Upper lobe of right lung (tissue), 1 donor: Measurements from ENCODE around the gene TRIM8. TPM values are rescaled to one million over a fixed set of nuclear protein-coding genes. Genes with fewer than 3 reads are reported as not detected.

Experiments
- ATAC-seq: fragments of 200-7000 bp; cut with Tn5 transposase; one replicate; pipeline ENCODE4 v1.9.1; 2020; ENCODE audit warnings: mild to moderate bottlenecking, moderate library complexity
- DNase-seq: peaks from one replicate; pipeline ENCODE4 v3.0.0-alpha.2; 2020
- H3K27ac ChIP-seq: fragments of 200-600 bp; one replicate; pipeline ENCODE4 v1.8.0; 2022
- H3K27me3 ChIP-seq: fragments of 200-600 bp; one replicate; pipeline ENCODE4 v1.8.0; 2022; ENCODE audit warnings: mild to moderate bottlenecking
- H3K36me3 ChIP-seq: fragments of 200-600 bp; one replicate; pipeline ENCODE4 v1.8.0; 2022
- H3K4me1 ChIP-seq: fragments of 200-600 bp; one replicate; pipeline ENCODE4 v1.8.0; 2022
- H3K4me3 ChIP-seq: fragments of 200-600 bp; one replicate; pipeline ENCODE4 v1.8.0; 2022; ENCODE audit warnings: mild to moderate bottlenecking
- H3K9me3 ChIP-seq: fragments of 200-600 bp; one replicate; pipeline ENCODE4 v1.8.0; 2022
- intact Hi-C: fragments of 100-400 bp; cut with DNase I; formaldehyde crosslinking; loops from one replicate; pipeline ENCODE4 v1.11.0; 2022
- total RNA-seq: library from RNA; stranded (reverse); fragmentation: NEBNext Ultra II Directional; extraction: Animal tissue kit (Norgen Biotek cat#: 25700); gene quantifications from one replicate; pipeline ENCODE4 v1.2.1, GENCODE V29; 2021
- TF ChIP-seq, protein P1 (sequence below): fragments of 200-600 bp; IDR thresholded peaks from one replicate; pipeline ENCODE4 v1.8.0; 2022; ENCODE audit warnings: antibody characterized with exemption
- donor health status: DM: no; HTN: yes; CAD: no; lungs with severe emphysema.

The TRIM8 gene
- total RNA-seq, 1 donor from 2014 or later = 146 TPM

DNA sequence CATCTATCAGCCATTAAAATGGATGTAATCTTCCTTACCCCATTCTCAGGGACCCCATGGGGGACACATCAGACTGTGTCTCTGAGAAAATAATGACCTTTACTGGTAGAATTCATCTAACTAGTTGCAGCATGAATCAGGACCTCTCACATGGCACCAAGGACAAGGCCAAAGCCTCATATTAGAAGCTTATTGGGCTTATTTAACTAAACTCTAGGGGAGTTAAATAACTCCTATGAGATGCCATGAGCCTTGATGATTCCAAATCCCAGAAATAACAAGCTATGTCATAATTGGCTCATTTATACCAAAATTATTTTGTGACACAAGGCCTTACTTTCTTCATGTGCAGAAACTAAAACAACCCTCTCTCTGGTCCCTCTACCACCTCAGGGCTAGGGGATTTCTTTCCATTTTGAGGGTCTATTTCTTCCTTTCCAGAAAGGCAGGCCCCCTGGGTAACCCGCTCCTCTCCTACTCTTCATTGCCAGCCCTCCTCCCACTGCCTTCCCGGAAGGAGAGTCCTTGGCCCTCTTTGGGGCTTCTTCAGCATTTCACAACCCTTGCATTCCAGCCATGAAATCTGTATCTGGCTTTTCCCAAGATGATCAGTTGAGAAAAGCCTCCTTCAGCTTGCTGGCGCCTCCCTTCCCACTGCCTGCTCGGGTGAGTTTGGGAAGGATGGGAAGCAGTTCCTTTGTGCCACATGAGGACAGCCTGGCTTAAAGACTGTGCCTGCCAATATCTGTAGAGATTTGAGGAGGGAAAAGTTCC is 41.8 kb upstream of the TRIM8 start:
- no peak for ATAC-seq

DNA sequence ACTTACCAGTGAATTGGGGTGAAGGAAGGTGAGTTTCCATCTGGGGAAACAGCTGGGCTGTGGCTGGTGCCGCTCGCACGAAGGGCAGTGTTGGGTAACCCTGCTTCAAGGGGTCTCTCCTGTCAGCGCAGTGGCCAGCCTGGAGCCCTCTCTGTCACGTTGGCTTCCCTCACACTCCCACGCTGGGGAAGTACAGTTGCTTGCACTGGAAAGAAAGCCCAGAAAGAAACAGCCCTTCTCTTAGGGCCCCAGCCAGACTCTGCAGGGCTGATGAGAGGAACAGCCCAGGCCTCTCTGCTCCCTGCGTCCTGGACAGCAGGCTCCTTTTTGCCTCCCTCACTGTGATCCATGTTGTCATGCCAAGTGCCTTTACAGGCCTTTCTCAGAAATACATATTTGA is 40.3 kb upstream of the TRIM8 start:
- Histone ChIP-seq H3K36me3 (peaks cover 5% of the 10 kb centered on the region), H3K27me3 (no peaks in the 10 kb centered on the region), H3K27ac (peak overlapping the region; percentile 56), H3K4me3 (no peak overlapping the region), H3K4me1 (peaks cover 48% of the 10 kb centered on the region), H3K9me3 (no peaks in the 10 kb centered on the region)
- TF ChIP-seq, protein P1, sequence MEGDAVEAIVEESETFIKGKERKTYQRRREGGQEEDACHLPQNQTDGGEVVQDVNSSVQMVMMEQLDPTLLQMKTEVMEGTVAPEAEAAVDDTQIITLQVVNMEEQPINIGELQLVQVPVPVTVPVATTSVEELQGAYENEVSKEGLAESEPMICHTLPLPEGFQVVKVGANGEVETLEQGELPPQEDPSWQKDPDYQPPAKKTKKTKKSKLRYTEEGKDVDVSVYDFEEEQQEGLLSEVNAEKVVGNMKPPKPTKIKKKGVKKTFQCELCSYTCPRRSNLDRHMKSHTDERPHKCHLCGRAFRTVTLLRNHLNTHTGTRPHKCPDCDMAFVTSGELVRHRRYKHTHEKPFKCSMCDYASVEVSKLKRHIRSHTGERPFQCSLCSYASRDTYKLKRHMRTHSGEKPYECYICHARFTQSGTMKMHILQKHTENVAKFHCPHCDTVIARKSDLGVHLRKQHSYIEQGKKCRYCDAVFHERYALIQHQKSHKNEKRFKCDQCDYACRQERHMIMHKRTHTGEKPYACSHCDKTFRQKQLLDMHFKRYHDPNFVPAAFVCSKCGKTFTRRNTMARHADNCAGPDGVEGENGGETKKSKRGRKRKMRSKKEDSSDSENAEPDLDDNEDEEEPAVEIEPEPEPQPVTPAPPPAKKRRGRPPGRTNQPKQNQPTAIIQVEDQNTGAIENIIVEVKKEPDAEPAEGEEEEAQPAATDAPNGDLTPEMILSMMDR = no peak
- DNase-seq (no peak), ATAC-seq (peak; percentile 31)
- intact Hi-C loops = no loop called here

More for the DNA sequence above, 41.8 kb upstream of the TRIM8 start:
- H3K9me3 ChIP-seq = no peaks in the 10 kb centered on the region
- H3K36me3 ChIP-seq = peaks cover 20% of the 10 kb centered on the region
- peak overlapping the region; percentile 65 for H3K27ac ChIP-seq
- no peaks in the 10 kb centered on the region for H3K27me3 ChIP-seq
- peaks cover 60% of the 10 kb centered on the region for H3K4me1 ChIP-seq
- TF ChIP-seq, protein P1 = no peak
- H3K4me3 ChIP-seq = no peak overlapping the region
- intact Hi-C loops = no loop called here
- no peak for DNase-seq

DNA sequence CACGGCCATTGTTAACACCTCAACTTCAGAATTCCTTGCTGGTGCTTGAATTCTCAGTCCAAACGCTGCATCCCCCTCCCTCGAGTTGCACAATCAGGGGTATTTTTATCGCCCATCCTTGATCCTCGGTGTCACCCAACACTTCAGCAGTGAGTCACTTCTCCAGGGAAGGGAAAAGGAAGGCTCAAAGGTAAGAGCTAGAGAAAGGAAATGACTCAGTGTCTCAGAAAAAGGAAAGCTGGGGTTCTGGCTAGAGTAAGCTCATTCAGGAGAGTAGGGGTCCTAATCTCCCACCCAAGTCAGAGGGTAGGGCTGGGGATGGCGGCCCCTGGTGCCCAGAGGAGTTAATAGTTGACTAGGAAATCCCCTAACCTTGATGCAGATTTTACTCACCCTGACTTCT is 39.8 kb upstream of the TRIM8 start:
- ATAC-seq (no peak), DNase-seq (no peak)
- Histone ChIP-seq H3K36me3 (peaks cover 3% of the 10 kb centered on the region), H3K27me3 (no peaks in the 10 kb centered on the region), H3K4me1 (peaks cover 44% of the 10 kb centered on the region), H3K27ac (peak overlapping the region; percentile 56), H3K4me3 (no peak overlapping the region), H3K9me3 (no peaks in the 10 kb centered on the region)
- intact Hi-C loops = no loop called here
- TF ChIP-seq, protein P1 = no peak

GRCh38 chr10:102605712-102606111 is 38.6 kb upstream of the TRIM8 start:
- no peak for ATAC-seq
- no peak overlapping the region for H3K27ac ChIP-seq
- DNase-seq = no peak

DNA sequence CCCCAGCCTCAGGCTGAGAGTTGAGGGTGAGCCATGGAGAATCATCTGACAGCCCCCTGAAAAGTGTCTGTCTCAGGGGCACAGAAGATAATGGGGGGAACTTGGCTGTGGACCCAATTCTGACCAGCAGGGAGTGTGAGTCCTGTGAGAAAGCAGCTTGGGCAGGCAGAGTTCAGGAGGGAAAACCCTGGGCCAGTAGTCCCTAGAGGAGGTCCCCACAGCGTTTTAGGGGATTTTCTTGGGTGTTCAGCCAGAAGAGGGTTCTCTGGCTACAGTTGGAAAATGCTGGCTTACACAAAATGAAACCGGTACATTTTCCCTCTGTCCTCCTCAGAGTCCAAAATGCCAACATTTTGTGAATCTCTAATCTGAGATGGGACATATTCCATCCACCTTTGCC is 35.8 kb upstream of the TRIM8 start:
- Histone ChIP-seq H3K4me3 (no peak overlapping the region), H3K9me3 (no peaks in the 10 kb centered on the region), H3K4me1 (peaks cover 32% of the 10 kb centered on the region), H3K27ac (no peak overlapping the region), H3K36me3 (no peaks in the 10 kb centered on the region), H3K27me3 (no peaks in the 10 kb centered on the region)
- no peak for ATAC-seq
- no peak for DNase-seq
- intact Hi-C loops = no loop called here
- TF ChIP-seq, protein P1 = no peak

More at GRCh38 chr10:102605712-102606111, 38.6 kb upstream of the TRIM8 start:
- no peaks in the 10 kb centered on the region for H3K27me3 ChIP-seq
- TF ChIP-seq, protein P1 = no peak
- H3K36me3 ChIP-seq = no peaks in the 10 kb centered on the region
- no peaks in the 10 kb centered on the region for H3K9me3 ChIP-seq
- intact Hi-C loops = no loop called here
- peaks cover 34% of the 10 kb centered on the region for H3K4me1 ChIP-seq
- no peak overlapping the region for H3K4me3 ChIP-seq
